CD4-positive, alpha-beta memory T cell (primary cell): ENCODE results near the gene TSEN2. TPM values are rescaled to one million over a fixed set of nuclear protein-coding genes. Genes with fewer than 3 reads are reported as not detected.

Source experiments
- CTCF ChIA-PET: fragments of 350-600 bp; sonication (Branson Sonifier 250); formaldehyde crosslinking; loops from one replicate; lab custom pipeline; 2021; ENCODE audit warnings: inconsistent platforms; ENCODE audit not compliant: partially characterized antibody; lab: Charles Lee
- POLR2A ChIA-PET: fragments of 350-600 bp; sonication (Branson Sonifier 250); formaldehyde crosslinking; loops from one replicate; lab custom pipeline; 2021; ENCODE audit not compliant: partially characterized antibody; lab: Charles Lee
- DNase-seq, 5 donors: peaks; one replicate each; pipeline versions ENCODE4 v3.0.0 to v3.0.0-alpha.2; 2020 to 2022; ENCODE audit warnings: mixed read lengths in 1 of 5
- H3K27ac ChIP-seq: one replicate; pipeline ENCODE4 v1.7.0; 2013; ENCODE audit warnings: low read depth, low read length
- H3K27me3 ChIP-seq: 2 replicates; pipeline ENCODE4 v1.7.0; 2013; ENCODE audit warnings: mild to moderate bottlenecking, low read length, moderate library complexity; ENCODE audit not compliant: insufficient read depth
- H3K36me3 ChIP-seq: 2 replicates; pipeline ENCODE4 v1.7.0; 2013; ENCODE audit warnings: mild to moderate bottlenecking, low read length, moderate library complexity; ENCODE audit not compliant: insufficient read depth
- H3K4me1 ChIP-seq: 2 replicates; pipeline ENCODE4 v1.7.0; 2013; ENCODE audit warnings: mild to moderate bottlenecking, low read length, moderate library complexity; ENCODE audit not compliant: insufficient read depth
- H3K4me3 ChIP-seq, 2 donors: one replicate each; pipeline ENCODE4 v1.7.0; 2013; ENCODE audit warnings: low read length in 2 of 2, mild to moderate bottlenecking in 1 of 2
- H3K9me3 ChIP-seq, 2 donors: one replicate each; pipeline ENCODE4 v1.7.0; 2013; ENCODE audit warnings: low read length in 2 of 2, control low read depth in 1 of 2; ENCODE audit not compliant: control insufficient read depth in 1 of 2
- H3K27ac Mint-ChIP-seq, 7 donors: one replicate each; pipeline ENCODE4 v1.8.0; 2020 to 2021; ENCODE audit warnings: mixed read lengths in 7 of 7, mild to moderate bottlenecking in 6 of 7, inconsistent platforms in 3 of 7, moderate library complexity in 3 of 7
- H3K27me3 Mint-ChIP-seq, 2 donors: one replicate each; pipeline ENCODE4 v1.8.0; 2020 to 2021; ENCODE audit warnings: mixed read lengths in 2 of 2
- H3K36me3 Mint-ChIP-seq, 2 donors: one replicate each; pipeline ENCODE4 v1.8.0; 2020 to 2021; ENCODE audit warnings: mixed read lengths in 2 of 2, inconsistent platforms in 1 of 2, mild to moderate bottlenecking in 1 of 2
- H3K4me1 Mint-ChIP-seq, 4 donors: one replicate each; pipeline ENCODE4 v1.8.0; 2020 to 2021; ENCODE audit warnings: mixed read lengths in 4 of 4, mild to moderate bottlenecking in 1 of 4
- H3K4me3 Mint-ChIP-seq, 8 donors: one replicate each; pipeline ENCODE4 v1.8.0; 2020 to 2021; ENCODE audit warnings: mixed read lengths in 8 of 8, mild to moderate bottlenecking in 7 of 8, moderate library complexity in 6 of 8, inconsistent platforms in 3 of 8
- H3K9me3 Mint-ChIP-seq, 8 donors: one replicate each; pipeline ENCODE4 v1.8.0; 2020 to 2021; ENCODE audit warnings: mixed read lengths in 8 of 8, mild to moderate bottlenecking in 5 of 8, inconsistent platforms in 3 of 8, moderate library complexity in 1 of 8
- intact Hi-C: fragments of 100-400 bp; cut with micrococcal nuclease; formaldehyde crosslinking; loops from one replicate; pipeline ENCODE4 v1.15.1; 2023
- polyA plus RNA-seq, 2 donors: library from polyadenylated mRNA; unstranded; fragments of 300-500 nt; fragmentation: Illumina TruSeq; gene quantifications; one replicate each; pipeline ENCODE4 v1.2.3, GENCODE V29; 2021
- total RNA-seq, 2 experiments: library from RNA; stranded (reverse); gene quantifications; one replicate each; pipeline ENCODE4 v1.2.3, GENCODE V29; 2021

TSEN2 gene
- total and polyA plus RNA-seq, 4 experiments from 2014 or later: 11.2 to 19.6 (median 16.2) TPM

DNA sequence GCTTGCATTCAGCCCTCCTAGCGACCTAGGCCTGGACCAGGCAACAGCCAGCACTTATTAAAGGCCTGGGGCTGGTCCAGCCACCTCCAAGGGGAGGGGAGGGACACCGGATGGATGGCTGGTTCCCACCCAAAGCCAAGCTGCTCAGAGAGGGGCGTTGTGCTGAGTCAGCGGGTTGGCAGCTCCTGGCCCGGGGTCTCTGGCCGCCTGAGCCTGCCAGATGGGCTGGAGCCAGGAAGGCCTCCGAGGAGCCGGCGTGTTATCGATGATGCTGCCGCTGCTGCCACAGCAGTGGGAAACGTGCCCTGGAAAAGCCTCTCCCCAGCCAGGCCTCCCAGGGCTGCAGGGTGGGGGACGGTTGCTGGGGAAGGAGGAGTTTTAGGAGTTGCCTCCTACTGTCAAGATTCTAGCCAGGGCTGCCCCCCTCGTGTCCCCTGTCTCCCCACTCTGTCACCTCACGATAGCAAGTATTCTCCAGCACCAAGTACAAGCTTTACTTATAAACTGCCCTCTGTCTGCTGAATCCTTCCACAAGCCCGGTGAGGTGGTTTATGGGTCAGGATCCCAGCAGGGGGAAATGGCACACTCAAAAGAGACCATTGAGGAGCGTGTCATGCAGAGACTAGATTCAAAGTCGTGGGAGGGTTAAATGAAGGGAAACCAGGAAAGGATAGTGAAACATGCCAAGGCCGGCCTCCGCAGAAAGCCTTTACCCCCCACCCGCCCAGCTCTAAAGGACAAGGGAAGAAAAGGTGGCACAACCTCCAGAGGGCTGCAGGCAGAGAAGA, 43.2 kb upstream of the TSEN2 start:
- no peak overlapping the region for H3K27ac Mint-ChIP-seq
- H3K4me3 Mint-ChIP-seq: no peak overlapping the region
- Histone ChIP-seq H3K4me1 (no peaks in the 10 kb centered on the region), H3K27me3 (no peaks in the 10 kb centered on the region), H3K9me3 (no peaks in the 10 kb centered on the region), H3K36me3 (no peaks in the 10 kb centered on the region), H3K4me3 (no peak overlapping the region), H3K27ac (no peak overlapping the region)
- ChIA-PET POLR2A (no interaction called here), CTCF (no interaction called here)
- intact Hi-C loops: no loop called here
- H3K4me1 Mint-ChIP-seq: no peaks in the 10 kb centered on the region
- peaks cover 0 to 1% of the 10 kb centered on the region in 2 donors for H3K27me3 Mint-ChIP-seq
- DNase-seq: no peak
- H3K36me3 Mint-ChIP-seq: no peaks in the 10 kb centered on the region
- no peaks in the 10 kb centered on the region for H3K9me3 Mint-ChIP-seq

DNA sequence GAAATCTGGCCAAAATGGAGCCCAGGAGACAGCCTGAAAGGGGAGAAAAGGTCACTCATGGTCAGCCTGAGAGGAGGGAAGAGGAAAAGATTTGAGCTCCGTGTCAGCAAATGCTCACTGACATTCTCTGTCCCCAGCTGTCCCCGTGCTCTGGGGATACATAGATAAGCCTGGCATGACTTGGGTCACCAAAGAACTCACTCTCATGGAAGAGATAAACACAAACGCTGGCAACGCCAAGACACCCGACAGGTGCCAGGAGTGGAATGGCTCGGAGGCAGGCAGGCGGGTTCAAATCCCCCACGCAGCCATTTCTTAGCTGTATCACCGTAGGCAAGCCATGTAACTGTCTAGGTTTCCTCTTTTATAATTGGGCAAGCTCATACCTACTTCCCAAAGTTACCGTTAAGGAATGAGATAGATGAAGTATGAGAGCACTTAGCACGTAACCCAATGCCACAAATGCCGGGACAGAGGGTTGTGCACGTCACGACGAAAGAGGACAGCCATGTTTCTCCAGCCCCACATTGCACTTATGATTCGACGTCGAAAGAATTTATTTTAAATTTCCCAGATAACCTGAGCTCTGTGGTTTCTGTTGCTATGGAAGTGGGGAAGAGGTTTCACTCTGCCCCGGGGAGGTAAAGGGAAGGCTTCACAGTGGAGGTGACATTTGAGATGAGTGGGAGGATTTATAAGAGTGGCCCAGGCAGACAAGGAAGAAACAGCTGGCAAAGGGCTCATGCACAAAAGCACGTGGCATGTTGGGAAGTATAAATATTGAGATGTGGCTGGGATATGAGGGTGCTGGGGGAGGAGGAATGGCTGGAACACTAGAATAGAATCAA, 41.4 kb upstream of the TSEN2 start:
- Histone ChIP-seq H3K9me3 (no peaks in the 10 kb centered on the region), H3K27ac (no peak overlapping the region), H3K36me3 (no peaks in the 10 kb centered on the region), H3K4me1 (no peaks in the 10 kb centered on the region), H3K4me3 (no peak overlapping the region), H3K27me3 (no peaks in the 10 kb centered on the region)
- H3K27ac Mint-ChIP-seq: no peak overlapping the region
- no peaks in the 10 kb centered on the region for H3K27me3 Mint-ChIP-seq
- POLR2A ChIA-PET: no interaction called here
- no peak for DNase-seq
- H3K4me3 Mint-ChIP-seq: no peak overlapping the region
- CTCF ChIA-PET: no interaction called here
- intact Hi-C loops: no loop called here
- H3K36me3 Mint-ChIP-seq: no peaks in the 10 kb centered on the region
- H3K4me1 Mint-ChIP-seq: no peaks in the 10 kb centered on the region
- peaks cover 0 to 2% (median 0%) of the 10 kb centered on the region in 8 donors for H3K9me3 Mint-ChIP-seq

DNA sequence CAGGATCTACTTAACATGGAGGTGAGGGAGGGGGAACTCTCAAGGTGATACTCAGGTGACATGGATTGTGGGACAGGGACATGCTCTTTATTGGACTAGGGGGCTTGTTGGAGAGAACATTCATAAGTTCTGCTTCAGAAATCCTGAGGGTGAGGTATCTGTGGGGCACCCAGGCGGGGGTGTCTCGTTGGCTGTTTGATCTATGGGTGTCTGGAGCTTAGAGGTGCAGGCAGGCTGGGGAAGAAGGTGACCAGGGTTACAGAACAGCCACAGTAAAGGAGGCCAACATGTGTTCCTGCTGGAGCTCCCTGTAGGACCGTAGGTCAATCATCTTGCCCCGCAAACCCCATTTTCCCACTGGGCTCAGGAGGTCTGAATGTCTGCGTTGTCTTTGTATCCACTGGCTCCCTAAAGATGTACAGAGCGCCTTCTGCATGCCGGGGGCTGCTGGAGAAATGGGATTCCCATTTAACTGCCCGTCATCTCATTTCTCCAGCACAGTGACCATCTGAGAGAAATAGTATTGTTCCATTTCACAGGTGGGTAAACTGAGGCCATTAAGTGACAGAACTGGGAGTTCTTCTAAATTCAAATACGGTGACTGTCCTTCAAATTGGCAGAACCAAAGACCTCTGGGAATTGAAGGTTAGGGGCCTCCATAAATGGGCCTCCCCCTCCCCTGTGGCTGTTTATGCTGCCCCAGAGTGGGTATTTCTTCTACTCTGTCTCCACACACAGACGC, 40.3 kb upstream of the TSEN2 start:
- no peak for DNase-seq
- Histone ChIP-seq H3K4me1 (no peaks in the 10 kb centered on the region), H3K27ac (no peak overlapping the region), H3K9me3 (no peaks in the 10 kb centered on the region), H3K4me3 (no peak overlapping the region), H3K36me3 (no peaks in the 10 kb centered on the region), H3K27me3 (no peaks in the 10 kb centered on the region)
- CTCF ChIA-PET: no interaction called here
- Mint-ChIP-seq H3K9me3 (peaks cover 0 to 2% (median 0%) of the 10 kb centered on the region in 8 donors), H3K4me3 (no peak overlapping the region), H3K27me3 (no peaks in the 10 kb centered on the region), H3K4me1 (no peaks in the 10 kb centered on the region), H3K36me3 (no peaks in the 10 kb centered on the region), H3K27ac (no peak overlapping the region)
- POLR2A ChIA-PET: no interaction called here
- intact Hi-C loops: no loop called here

DNA sequence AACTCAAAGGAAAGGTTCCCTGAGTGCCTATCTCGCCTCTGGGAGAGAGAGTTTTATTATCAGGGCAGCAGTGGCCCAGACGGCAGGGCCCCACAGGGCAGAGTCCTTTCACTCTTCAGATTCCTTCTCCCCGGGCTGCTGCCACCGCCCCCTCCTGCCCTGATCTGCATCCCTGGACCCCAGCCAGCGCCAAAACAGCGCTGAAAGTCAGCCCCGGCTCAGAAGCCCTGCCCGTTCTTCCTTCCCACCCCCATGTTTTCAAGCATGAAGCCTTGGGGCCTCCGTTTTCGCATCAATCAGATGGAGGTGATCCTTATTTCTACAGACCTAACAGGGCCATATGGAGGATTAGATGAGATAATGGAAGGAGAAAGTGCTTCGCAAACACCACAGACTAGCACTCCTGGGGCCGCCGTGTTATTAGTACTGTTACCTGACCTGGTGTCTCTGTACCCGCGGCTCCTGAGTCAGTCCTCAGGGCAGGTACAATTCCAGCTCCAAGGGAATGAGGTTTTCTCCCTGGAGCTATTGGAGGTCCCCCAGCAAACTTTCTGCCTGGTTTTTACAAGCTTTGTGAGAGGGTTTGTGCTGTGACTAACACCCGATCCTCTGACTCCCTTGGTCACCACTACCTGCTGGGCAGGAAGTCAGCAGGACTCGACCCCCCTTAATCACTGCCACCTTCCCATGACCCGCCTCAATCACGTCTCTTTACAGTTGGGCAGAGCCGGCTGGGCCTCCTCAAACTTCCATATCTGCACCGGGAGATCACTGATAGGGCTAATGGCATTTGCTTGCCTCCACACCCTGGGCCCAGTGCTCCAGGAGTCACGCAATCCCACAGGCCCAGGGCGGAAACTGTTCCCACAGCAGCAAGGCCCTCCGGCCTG, 39.5 kb upstream of the TSEN2 start:
- CTCF ChIA-PET: no interaction called here
- no peak overlapping the region for H3K4me3 ChIP-seq
- Mint-ChIP-seq H3K27ac (no peak overlapping the region), H3K36me3 (no peaks in the 10 kb centered on the region), H3K4me3 (peak overlapping the region in 1 of 8 donors; percentile 16), H3K9me3 (peaks cover 0 to 2% (median 0%) of the 10 kb centered on the region in 8 donors), H3K27me3 (no peaks in the 10 kb centered on the region), H3K4me1 (no peaks in the 10 kb centered on the region)
- POLR2A ChIA-PET: no interaction called here
- no peak for DNase-seq
- H3K27me3 ChIP-seq: no peaks in the 10 kb centered on the region
- no peaks in the 10 kb centered on the region for H3K36me3 ChIP-seq
- intact Hi-C loops: no loop called here
- no peak overlapping the region for H3K27ac ChIP-seq
- H3K9me3 ChIP-seq: no peaks in the 10 kb centered on the region
- H3K4me1 ChIP-seq: no peaks in the 10 kb centered on the region

- H3K9me3 ChIP-seq: no peaks in the 10 kb centered on the region
- DNase-seq: no peak
- no peaks in the 10 kb centered on the region for H3K27me3 ChIP-seq
- no peak overlapping the region for H3K27ac ChIP-seq
- Mint-ChIP-seq H3K27me3 (no peaks in the 10 kb centered on the region), H3K27ac (no peak overlapping the region), H3K36me3 (no peaks in the 10 kb centered on the region), H3K4me3 (no peak overlapping the region), H3K9me3 (peaks cover 0 to 7% (median 0%) of the 10 kb centered on the region in 8 donors), H3K4me1 (no peaks in the 10 kb centered on the region)
- ChIA-PET CTCF (no interaction called here), POLR2A (no interaction called here)
- H3K4me1 ChIP-seq: no peaks in the 10 kb centered on the region
- intact Hi-C loops: no loop called here
- H3K4me3 ChIP-seq: no peak overlapping the region
- no peaks in the 10 kb centered on the region for H3K36me3 ChIP-seq
Measured at GRCh38 chr3:12445523-12446240, 38.6 kb upstream of the TSEN2 start.

- intact Hi-C loops: no loop called here
- Histone ChIP-seq H3K36me3 (no peaks in the 10 kb centered on the region), H3K4me3 (no peak overlapping the region), H3K27me3 (no peaks in the 10 kb centered on the region), H3K9me3 (no peaks in the 10 kb centered on the region), H3K4me1 (no peaks in the 10 kb centered on the region), H3K27ac (no peak overlapping the region)
- no peak overlapping the region for H3K4me3 Mint-ChIP-seq
- peaks cover 0 to 8% (median 0%) of the 10 kb centered on the region in 8 donors for H3K9me3 Mint-ChIP-seq
- CTCF ChIA-PET: no interaction called here
- H3K27ac Mint-ChIP-seq: no peak overlapping the region
- no peaks in the 10 kb centered on the region for H3K36me3 Mint-ChIP-seq
- no peaks in the 10 kb centered on the region for H3K4me1 Mint-ChIP-seq
- H3K27me3 Mint-ChIP-seq: no peaks in the 10 kb centered on the region
- POLR2A ChIA-PET: no interaction called here
- DNase-seq: no peak
Measured at GRCh38 chr3:12446298-12446697, 38.0 kb upstream of the TSEN2 start.
